Heart left ventricle (tissue), 16 donors: ENCODE results near the gene NEDD8. TPM values are rescaled to one million over a fixed set of nuclear protein-coding genes. Genes with fewer than 3 reads are reported as not detected.

Source experiments
- ATAC-seq, 4 donors: fragments of 200-7000 bp; cut with Tn5 transposase; one replicate each; pipeline ENCODE4 v1.9.1; 2020 to 2022; ENCODE audit warnings: moderate library complexity in 4 of 4, mild to moderate bottlenecking in 3 of 4, moderate number of reproducible peaks in 1 of 4
- DNase-seq, 5 donors: peaks; one replicate each; pipeline ENCODE4 v3.0.0-alpha.2; 2020
- H3K27ac ChIP-seq, 12 donors: fragments of 200-600 bp; sonication (generic) in 4 of 12; one replicate each; pipeline versions ENCODE4 v1.5.0 to v1.8.0; 2016 to 2022; ENCODE audit warnings: mild to moderate bottlenecking in 2 of 12
- H3K27me3 ChIP-seq, 9 donors: fragments of 200-600 bp; sonication (generic) in 2 of 9; one replicate each; pipeline versions ENCODE4 v1.5.1 to v1.8.0; 2016 to 2022; ENCODE audit warnings: mild to moderate bottlenecking in 3 of 9
- H3K36me3 ChIP-seq, 9 donors: fragments of 200-600 bp; sonication (generic) in 2 of 9; one replicate each; pipeline versions ENCODE4 v1.5.0 to v1.8.0; 2018 to 2022; ENCODE audit warnings: mild to moderate bottlenecking in 2 of 9
- H3K4me1 ChIP-seq, 12 donors: fragments of 200-600 bp; sonication (generic) in 4 of 12; one replicate each; pipeline versions ENCODE4 v1.5.0 to v1.8.0; 2016 to 2022; ENCODE audit warnings: mild to moderate bottlenecking in 3 of 12
- H3K4me3 ChIP-seq, 12 donors: fragments of 200-600 bp; sonication (generic) in 4 of 12; one replicate each; pipeline versions ENCODE4 v1.5.0 to v1.8.0; 2017 to 2022; ENCODE audit warnings: mild to moderate bottlenecking in 9 of 12, moderate library complexity in 4 of 12
- H3K9me3 ChIP-seq, 12 donors: fragments of 200-600 bp; sonication (generic) in 4 of 12; one replicate each; pipeline versions ENCODE4 v1.5.0 to v1.8.0; 2016 to 2022; ENCODE audit warnings: mild to moderate bottlenecking in 1 of 12
- CTCF ChIP-seq, 12 donors: fragments of 200-600 bp; sonication (generic) in 4 of 12; IDR thresholded peaks; one replicate each; pipeline versions ENCODE4 v1.5.0 to v1.8.0; 2018 to 2022; ENCODE audit warnings: antibody characterized with exemption in 12 of 12, mild to moderate bottlenecking in 5 of 12
- POLR2A ChIP-seq, 2 donors: fragments of 450-650 bp; IDR thresholded peaks; one replicate each; pipeline ENCODE4 v1.6.1; 2017; ENCODE audit warnings: antibody characterized with exemption in 2 of 2, mild to moderate bottlenecking in 2 of 2, moderate library complexity in 2 of 2
- WGBS, 4 donors: extraction: QIAGEN DNeasy Blood & Tissue Kit in 2 of 4; methylation state at CpG; one replicate each; pipeline versions ENCODE4 v1.1.5 to v1.1.7; 2013 to 2018; 5-methylcytosine and 5-hydroxymethylcytosine counted together
- intact Hi-C, 10 donors: fragments of 100-400 bp; cut with DNase I; formaldehyde crosslinking; loops; one replicate each; pipeline versions ENCODE4 v1.11.1 to v1.14.2; 2022
- polyA plus RNA-seq, 2 donors: library from polyadenylated mRNA; stranded (reverse); fragments of 200-250 nt; gene quantifications; one replicate each; pipeline ENCODE4 v1.2.3, GENCODE V29; 2013
- total RNA-seq, 9 donors: library from RNA; depleted of rRNA in 2 of 9; stranded (reverse); fragments of >200 nt in 2 of 9; fragmentation: NEBNext Ultra II Directional in 3 of 9; extraction: Animal tissue kit (Norgen Biotek cat#: 25700) in 3 of 9; gene quantifications; one replicate each; pipeline versions ENCODE4 v1.1.0 to v1.2.4, GENCODE V29; 2016 to 2023
- donor health status: ischemic (EF 13 %, LVEDD 7.1; RV severe dilation, severe dysfunction).
- donor health status: healthy with polysubstance abuse.
- donor health status: DM: no; HTN: yes; CAD: no.
- donor health status: DM: no; HTN: no; CAD: no.
- donor health status: ischemic (EF 25% LVEDD 6.9; RV normal size, moderate dysfunction).
- donor health status: ischemic (EF 25% LVEDD 5.7; RV mildly dilated, moderate dysfunction).
- donor health status: healthy.
- donor health status: DM: yes; HTN: yes; CAD: no.
- donor health status: ischemic (EF 35%, LVEDD 5.7; RV mildly dilated, moderate dysfunction).
- donor health status: nonischemic (EF 11% LVEDD 7.7; RV severe dilation, severe dysfunction).
- donor health status: DM: yes; HTN: yes; CAD: no.
- donor health status: PGD.
- donor health status: ischemic (EF 29% LVEDD 5.4; RV normal size, mild dysfunction).
- donor health status: nonischemic (EF 23%, LVEDD 6.1; RV moderate dilation, normal function).

The NEDD8 gene
- total and polyA plus RNA-seq, 11 donors: 174 to 287 (median 206) TPM

- peak within 1 kb of the TSS; percentile 67 to 98 (median 85) for H3K4me3 ChIP-seq
- H3K27ac ChIP-seq: peak within 1 kb of the TSS; percentile 92 to 100 (median 96)
- H3K4me1 ChIP-seq: peaks cover 3 to 39% (median 21%) of the 10 kb centered on the region in 12 donors
- no peaks in the 10 kb centered on the region for H3K27me3 ChIP-seq
- peak in 1 of 2 donors; percentile 90 for TF ChIP-seq POLR2A (IDR thresholded peaks at IDR 0.05)
- peak in 6 of 12 donors; percentile 9 to 48 (median 28) for TF ChIP-seq CTCF (IDR thresholded peaks at IDR 0.05)
- WGBS, 4 donors: 0 to 1% (median 0%) methylated on average over 43 to 53 of the region's 53 CpGs
- ATAC-seq: peak; percentile 91 to 95 (median 93)
- H3K36me3 ChIP-seq: peaks cover 0 to 53% (median 42%) of the 10 kb centered on the region in 9 donors
- H3K9me3 ChIP-seq: no peaks in the 10 kb centered on the region
- peak; percentile 97 to 99 (median 97) for DNase-seq
- intact Hi-C loops: loop anchor here in 1 of 10 donors (1.0 kb wide), 1 partner anchor 29 kb away; the partner anchor contains the start of gene TINF2
Observed at GRCh38 chr14:24212924-24213865, 19.0 kb downstream of the NEDD8 start, which contains the start of gene CHMP4A. Gene CHMP4A (minus strand): TSS chr14:24213488. CDS start chr14:24213439, 49 bp downstream.

- ATAC-seq (no peak), DNase-seq (no peak)
- H3K9me3 ChIP-seq: no peaks in the 10 kb centered on the region
- intact Hi-C loops: no loop called here
- no peaks in the 10 kb centered on the region for H3K27me3 ChIP-seq
- no peak overlapping the region for H3K27ac ChIP-seq
- H3K4me3 ChIP-seq: no peak overlapping the region
- 91 to 97% (median 92%) methylated on average over 6 of the region's 6 CpGs for WGBS, 4 donors
- TF ChIP-seq POLR2A (IDR thresholded peaks at IDR 0.05) (no peak), CTCF (IDR thresholded peaks at IDR 0.05) (no peak)
- peaks cover 0 to 59% (median 48%) of the 10 kb centered on the region in 9 donors for H3K36me3 ChIP-seq
- peaks cover 3 to 38% (median 20%) of the 10 kb centered on the region in 12 donors for H3K4me1 ChIP-seq
Observed at GRCh38 chr14:24211311-24211710, 20.9 kb downstream of the NEDD8 start.

GRCh38 chr14:24207625-24208024 is 24.5 kb downstream of the NEDD8 start:
- 96 to 100% (median 99%) methylated on average over 2 of the region's 2 CpGs for WGBS, 4 donors
- H3K36me3 ChIP-seq: peaks cover 0 to 80% (median 62%) of the 10 kb centered on the region in 9 donors
- ATAC-seq: no peak
- no peak for DNase-seq
- TF ChIP-seq CTCF (IDR thresholded peaks at IDR 0.05) (no peak), POLR2A (IDR thresholded peaks at IDR 0.05) (no peak)
- no peak overlapping the region for H3K27ac ChIP-seq
- no peak overlapping the region for H3K4me3 ChIP-seq
- no peaks in the 10 kb centered on the region for H3K9me3 ChIP-seq
- intact Hi-C loops: no loop called here
- H3K4me1 ChIP-seq: peaks cover 0 to 13% (median 2%) of the 10 kb centered on the region in 12 donors
- no peaks in the 10 kb centered on the region for H3K27me3 ChIP-seq

- Histone ChIP-seq H3K4me1 (peaks cover 0 to 8% (median 0%) of the 10 kb centered on the region in 12 donors), H3K27me3 (no peaks in the 10 kb centered on the region), H3K4me3 (no peak overlapping the region), H3K9me3 (no peaks in the 10 kb centered on the region), H3K27ac (no peak overlapping the region), H3K36me3 (peaks cover 0 to 83% (median 62%) of the 10 kb centered on the region in 9 donors)
- no peak for DNase-seq
- ATAC-seq: no peak
- WGBS, 4 donors: 91 to 99% (median 97%) methylated on average over 5 of the region's 5 CpGs
- intact Hi-C loops: no loop called here
- TF ChIP-seq POLR2A (IDR thresholded peaks at IDR 0.05): no peak
- no peak for TF ChIP-seq CTCF (IDR thresholded peaks at IDR 0.05)
Observed at GRCh38 chr14:24207104-24207551, 25.0 kb downstream of the NEDD8 start.
